CD4-positive, alpha-beta T cell treated with Interleukin-6 at 100 ng/mL for 8 hours (primary cell): ENCODE measurements around the gene LAMB2.
A peak's percentile ranks its signal among the peaks of the same experiment; 100 is the strongest.

ENCODE experiments used
- DNase-seq: peaks from one replicate; pipeline ENCODE4 v3.0.0-alpha.2; 2020; ENCODE audit warnings: mixed read lengths, low spot score

The LAMB2 gene

DNA sequence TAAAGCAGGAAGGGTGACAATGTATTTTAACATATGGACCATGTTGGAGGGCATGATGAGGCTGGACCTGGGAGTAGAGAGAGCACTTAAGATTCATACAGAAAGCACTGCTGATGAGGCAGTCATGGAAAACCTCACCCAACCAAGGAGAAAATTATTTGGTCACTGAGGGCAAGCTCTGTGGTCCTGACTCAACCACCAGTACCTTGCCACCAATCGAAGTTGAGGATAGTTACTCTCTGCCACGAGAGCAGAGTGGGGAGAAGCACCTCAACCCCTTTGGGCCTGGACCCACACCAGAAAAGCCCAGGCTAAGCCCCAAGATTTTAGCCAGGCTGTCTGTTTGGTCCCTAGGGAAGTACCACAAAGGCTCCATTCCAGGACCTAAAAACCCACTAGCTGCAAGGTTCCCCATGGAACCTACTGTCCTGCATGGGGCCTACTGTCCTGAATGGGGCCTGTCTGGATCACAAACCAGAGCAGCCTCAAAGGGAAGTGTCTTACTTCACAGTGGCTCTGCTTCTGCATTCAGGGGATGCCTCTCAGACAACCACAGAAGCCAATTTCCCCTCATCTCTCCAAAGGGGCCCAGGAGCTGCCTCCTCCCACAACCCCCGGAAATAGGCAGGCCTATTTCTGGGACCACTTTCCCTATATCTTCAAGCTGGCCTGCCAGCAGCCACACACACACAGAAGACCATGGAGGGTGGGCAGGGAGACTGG is 29.1 kb upstream of the LAMB2 start:
- no peak for DNase-seq

DNA sequence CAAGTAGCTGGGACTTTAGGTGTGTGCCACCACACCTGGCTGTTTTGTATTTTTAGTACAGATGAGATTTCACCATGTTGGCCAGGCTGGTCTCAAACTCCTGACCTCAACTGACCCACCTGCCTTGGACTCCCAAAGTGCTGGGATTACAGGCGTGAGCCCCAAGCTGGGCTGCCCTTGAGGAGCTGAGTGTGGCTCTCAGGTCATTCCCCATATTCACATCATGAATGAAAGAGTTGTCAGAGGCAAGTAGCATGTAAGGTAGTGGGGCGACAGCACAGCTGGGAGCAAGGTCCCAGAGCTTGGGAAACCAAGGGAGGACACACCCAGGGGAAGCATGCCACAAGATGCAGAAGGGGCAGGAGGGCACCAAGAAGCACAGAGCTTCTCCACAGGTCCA is 28.3 kb upstream of the LAMB2 start:
- no peak for DNase-seq

DNA sequence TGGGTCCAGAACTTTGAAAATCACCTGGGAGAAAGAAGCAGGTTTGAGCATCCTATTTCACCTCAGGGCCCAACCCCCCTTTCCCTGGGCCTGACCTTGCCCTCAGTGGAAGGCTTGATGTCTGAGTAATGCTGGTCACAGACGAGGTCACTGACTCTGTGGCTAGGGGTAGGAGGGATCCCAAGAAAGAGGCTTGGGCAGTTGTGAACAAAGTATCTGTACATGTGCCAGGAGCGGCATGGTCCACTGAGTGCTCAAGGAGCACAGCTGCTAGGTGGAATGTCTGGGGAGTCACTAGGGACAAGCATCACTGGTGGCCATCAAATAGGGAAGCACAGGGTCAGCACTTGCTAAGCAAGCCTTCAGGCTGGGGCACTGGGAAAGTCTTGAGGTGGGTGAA is 25.9 kb upstream of the LAMB2 start:
- DNase-seq, result no peak

DNA sequence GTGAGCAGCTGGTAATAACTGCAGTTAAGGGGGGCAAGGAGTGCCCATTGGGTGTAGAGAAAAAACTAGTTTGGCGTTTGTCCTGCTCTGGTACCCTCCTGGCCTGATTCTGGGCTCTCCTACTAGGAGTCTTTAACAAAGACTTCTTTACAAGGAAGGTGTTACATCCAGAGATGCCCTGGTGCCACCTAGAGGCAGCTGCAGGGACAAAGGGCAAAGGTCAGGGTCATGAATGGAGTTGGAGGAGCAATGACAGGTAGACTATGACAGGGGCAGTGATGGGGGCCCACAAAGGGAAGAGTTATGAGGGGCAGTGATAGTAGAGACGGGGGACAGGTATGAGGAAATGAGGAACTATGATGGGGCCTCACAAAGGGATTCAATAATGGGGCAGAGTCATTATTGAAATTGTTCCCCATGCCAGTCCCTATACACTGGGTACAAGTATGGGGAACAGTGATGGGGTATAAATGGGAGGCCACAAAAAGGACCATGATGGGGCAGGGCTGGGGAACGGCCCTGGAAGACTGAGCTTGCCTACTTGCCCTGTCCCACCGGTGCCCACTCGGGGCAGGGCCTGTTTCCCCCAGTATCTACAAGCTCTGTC is 25.4 kb upstream of the LAMB2 start:
- DNase-seq, result peak; percentile 67

DNA sequence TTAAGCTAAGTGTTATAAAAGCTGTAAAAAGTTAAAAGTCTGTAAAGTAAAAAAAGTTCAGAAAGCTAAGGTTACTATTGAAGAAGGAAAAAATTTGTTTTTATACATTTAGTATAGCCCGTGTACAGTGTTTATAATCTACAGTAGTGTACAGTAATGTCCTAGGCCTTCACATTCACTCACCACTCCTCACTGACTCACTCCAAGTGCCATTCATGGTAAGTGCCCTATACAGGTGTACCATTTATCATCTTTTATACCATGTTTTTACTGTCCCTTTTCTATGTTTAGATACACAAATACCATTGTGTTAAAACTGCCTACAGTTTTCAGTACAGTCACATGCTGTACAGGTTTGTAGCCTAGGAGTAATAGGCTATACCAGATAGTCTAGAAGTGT is 24.4 kb upstream of the LAMB2 start:
- DNase-seq, result no peak

DNA sequence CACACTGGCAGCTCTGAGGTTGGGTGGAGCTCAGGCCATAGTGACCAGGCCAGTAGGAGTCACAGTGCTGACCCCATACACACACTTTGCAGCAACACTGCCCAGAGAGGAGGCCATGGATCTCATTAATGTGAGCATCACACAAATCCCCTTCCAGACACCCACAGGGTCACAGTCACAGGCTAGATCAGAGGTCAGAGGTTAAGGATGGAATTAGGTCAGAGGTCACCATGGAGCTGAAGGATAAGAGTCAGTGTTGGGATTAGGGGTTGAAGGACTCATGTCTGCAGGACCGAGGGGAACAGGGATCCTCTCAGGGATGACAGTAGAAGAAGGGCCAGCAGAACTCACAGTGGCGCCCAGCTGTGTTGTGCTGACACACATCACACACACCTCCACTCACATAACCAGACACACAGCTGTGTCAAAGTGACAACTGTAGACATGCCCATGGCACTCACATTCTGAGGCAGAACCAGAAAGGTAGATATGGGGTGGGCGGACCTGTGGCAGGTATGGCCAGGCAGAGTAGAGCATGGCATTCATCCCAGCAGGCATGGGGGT is 20.6 kb upstream of the LAMB2 start:
- no peak for DNase-seq

DNA sequence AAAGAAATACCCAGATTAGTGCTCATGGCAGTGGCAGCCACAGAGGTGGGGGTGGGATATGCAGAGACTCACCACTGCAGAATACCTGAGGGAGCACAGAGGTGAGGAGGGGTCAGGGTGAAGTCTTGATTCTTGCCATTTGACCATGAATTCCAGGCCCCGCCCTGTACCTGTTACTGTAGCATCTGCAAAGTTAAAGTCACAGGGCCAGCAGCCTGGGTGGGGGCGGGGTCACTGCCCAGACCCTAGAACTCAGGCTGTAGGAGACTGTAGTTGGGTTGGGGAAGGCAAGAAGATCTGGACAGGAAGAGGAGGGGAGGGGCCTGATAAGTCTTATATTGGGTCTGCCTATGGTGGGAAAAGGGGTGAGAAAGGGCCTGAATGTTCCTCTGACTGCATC is 18.8 kb upstream of the LAMB2 start:
- DNase-seq, result no peak

DNA sequence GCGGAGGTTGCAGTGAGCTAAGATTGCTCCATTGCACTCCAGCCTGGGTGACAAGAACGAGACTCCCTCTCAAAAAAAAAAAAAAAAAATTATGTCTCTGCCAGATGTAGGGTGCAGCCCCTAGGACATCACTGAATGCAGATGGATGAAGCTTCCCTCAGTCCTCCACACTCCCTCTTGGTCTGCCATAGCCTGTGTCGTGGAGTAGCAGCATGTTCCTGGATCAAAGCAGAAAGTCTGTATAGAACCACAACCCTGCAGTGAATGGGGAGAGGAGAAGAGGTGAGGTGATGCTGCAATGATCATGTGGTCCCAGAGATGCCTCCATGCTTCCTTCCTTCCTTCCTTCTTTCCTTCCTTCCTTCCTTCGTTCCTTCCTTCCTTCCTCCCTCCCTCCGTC is 15.3 kb upstream of the LAMB2 start:
- DNase-seq, result no peak

DNA sequence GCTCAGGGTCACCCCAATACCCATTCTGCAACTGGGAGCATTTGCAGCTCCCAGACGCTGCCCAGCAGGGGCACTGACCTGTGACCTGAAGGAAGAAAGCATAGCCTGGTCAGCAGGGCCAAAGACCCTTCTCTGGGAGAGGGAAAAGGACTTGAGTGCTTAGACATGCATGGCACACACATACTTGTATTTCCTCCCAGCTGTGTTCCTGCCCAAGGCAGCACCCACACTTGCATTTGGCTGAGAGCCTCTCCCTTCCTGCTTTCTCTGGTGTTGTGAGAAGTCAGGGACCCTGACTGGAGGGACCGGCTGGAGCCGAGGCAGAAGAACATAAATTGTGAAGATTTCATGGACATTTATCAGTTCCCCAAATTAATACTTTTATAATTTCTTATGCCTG is 7.2 kb upstream of the LAMB2 start:
- DNase-seq, result no peak

DNA sequence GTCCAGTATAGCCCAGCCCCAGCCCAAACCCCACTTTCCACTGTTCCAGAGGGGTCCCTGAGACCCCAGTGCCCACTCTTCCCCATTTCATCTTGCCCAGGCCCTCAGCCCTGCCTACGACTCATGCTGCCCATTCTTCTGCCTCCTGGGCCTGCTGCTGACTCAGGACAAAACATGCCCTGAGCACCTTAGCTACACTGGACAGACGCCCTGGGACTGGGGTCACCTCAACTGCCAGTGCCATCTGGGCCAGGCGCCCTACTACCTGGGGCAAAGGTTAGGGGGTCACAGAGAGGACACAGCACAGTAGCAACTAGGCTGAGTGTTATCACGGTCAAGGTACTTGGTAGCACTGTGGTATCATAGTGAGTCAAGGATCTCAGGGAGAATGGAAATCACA is 2.6 kb upstream of the LAMB2 start:
- no peak for DNase-seq

DNA sequence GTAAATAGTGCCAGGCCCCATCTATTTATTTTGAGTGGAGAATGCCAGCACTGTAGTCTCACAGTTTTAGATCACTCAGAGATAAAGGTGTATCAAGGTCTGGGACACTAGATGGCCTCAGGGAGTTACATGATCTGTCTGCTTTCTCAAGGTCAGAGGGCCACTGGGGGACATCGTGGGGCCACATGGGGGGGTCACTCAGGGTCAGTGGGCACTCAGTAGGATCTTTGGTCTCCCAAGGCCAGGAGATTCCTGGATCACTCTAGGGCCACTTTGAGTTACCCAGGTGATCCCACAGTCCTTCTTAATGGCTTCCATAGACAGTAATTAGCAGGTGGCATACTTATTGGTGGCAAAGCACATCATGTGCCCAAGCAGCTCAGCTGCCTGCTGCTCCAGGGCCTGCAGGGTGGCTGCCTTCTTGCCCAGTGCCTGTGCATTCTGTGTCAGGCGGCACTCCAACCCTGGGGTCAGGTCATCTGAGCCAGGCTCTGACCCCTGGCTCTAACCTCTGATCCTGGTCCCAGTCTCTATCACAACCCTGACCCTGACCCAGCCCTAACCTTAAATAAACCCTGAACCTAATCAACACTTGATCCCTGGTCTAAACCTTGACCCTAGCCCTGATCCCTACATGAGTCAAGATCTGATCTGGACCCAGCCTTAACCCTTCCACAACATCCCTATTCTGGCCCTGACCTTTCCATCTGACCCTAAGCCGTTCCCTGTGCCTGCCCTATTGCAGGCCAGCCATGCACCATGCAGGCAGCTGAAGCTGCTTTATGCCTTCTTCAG is 1.8 kb upstream of the LAMB2 start:
- no peak for DNase-seq

DNA sequence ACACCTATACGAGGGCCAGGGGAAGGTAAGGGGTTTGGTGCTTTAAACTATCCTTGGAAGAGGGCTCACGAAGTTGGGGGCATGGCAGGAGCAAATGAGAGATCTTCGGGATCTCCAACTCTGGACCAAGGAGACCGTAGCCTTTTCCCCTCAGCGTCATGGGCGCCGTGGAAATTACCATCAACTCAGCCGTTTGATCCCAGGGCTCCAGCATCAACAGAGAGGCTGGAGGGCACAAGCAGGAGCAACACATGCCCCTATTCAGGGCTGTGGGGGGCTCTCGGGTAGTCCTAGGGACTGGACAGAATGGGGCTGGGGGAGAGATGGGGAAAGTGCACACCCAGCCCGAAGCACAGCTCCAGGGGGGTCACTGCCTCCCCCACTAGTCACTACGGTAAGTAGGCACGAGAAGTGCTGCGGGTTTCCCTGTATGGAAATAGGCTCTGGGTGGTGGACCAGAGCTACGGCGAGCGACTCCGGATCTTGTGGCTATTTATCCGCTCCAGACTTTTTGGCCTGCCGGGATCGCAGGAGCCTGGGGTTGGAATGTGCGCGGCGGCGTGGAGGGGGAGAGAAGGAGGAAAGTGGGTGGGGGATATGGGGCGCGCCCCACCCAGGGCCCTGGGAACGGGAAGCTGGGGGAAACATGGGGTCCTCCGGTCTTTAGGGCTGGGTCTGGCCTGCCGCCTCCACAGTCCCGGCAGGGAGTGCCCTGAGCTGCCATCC is 539 bp upstream of the LAMB2 start:
- DNase-seq, result no peak

DNA sequence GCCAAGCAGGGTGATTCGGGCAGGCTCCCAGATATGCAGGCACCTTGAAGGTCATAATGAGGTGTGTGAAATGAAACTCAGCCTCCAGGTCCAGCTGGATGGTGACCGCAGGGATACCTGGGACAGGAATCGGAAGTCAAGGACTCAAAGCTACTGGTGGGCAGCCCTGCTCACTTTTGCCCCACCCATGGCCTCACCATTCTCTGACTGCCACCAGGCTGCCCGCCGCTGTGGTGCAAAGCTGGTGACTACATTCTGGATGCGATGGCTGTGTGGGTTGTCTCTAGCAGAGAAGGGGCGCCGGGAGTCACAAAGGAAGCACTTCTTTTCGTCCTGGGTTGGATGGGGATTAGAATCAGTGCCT is 795 bp downstream of the LAMB2 start:
- DNase-seq, result no peak

DNA sequence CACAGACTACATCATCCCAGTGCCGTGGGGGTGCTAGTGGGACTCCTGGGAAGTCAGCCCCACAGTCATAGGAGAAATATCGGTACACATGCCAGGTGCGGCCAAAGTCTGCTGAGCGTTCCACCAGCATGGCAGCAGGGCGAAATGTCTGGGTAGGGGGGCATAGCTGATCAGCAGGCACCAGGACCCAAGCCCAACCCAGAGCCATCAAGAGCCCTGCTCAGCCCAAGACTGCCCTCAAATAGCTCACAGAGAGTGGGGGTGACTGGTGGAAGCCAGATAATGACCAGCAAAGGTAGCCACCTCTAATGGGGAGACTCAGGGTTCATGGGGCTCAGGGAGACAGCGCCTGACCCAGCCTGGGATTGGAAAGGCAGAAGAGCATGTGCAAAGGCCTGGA is 1.3 kb downstream of the LAMB2 start:
- DNase-seq, result no peak

DNA sequence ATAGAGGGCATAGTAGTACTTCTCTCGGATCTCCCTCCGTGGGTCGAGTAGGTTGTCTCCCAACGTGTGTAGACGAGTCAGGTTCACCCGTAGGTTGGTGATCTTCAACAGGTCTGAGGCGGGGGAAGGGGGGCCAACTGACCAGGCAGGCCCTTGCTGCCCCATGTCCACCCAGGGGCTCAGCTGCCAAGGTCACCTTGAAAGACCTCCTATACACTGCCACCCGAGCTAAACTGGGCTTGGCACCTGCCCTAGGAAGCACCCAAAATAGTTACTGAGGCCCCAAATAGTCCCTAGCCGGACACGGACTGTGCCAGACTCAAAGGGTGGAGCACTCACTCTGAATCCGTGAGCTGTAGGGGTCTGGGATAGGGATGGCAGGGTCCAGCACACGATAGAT is 1.8 kb downstream of the LAMB2 start:
- no peak for DNase-seq

DNA sequence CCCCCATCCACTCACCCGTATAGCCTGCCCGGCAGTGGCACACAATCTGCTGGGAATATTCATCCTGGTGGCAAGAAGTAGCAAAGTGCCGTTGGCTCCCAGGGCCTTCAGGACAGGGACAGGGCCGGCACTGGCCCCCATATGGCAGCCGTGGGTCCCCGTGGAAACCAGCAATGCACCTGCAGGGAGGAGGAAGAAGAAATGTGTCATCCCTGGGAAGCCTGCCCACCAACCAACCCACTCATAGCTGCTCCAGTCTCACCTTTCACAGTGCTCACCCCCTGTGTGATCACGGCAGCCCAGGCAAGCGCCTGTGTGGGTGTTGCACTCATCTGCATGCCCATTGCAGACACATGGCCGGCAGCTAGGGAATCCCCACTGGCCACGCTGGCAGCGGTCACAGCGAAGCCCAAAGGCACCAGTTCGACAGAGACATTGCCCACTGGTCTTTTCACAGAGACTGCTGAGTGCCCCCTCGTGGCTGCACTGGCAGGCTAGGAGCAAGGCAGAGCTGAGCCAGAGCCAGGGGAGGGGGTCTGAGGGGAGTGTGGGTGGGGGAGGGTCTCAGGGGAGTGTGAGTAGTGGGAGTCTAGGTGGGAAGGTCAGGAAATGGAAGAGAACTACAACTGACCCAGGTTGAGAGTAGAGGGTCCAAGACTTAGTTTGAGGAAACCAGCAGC is 7.7 kb downstream of the LAMB2 start:
- no peak for DNase-seq

DNA sequence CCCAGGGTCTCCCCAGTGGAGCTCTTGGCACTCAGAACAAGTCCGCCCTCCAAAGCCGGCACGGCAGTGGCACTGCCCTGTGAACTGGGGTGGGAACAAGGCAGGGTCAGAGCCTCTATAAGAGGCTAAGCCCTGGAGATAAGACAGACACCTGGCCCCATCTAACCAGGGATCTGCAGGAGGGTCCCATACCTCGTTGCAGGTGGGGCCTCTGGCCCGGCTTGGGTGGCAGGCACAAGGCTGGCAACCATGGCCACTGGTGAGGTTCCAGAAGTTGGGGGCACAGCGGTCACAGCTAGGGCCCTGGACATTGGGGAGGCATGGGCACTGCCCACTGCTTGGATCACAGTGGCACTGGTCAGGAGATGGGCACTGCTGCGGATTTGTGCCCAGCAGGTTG is 8.6 kb downstream of the LAMB2 start:
- DNase-seq, result no peak

DNA sequence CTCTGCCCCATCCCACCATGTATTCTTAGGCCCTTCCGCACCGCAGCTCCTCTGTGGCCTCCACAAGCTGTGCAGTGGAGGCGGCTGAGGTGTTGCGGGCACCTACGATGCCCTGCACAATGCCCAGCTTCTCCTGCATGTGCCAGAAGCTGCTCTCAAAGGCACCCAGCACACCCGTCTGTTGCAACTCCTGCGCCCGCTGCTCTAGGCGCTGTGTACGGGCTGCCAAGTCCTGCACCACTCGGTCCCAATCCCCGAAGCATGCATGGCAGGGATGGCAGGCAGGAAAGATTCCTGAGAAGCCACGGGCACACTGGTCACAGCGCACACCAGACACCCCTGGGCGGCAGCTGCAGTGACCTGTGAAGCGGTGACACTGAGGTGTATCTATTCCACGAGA is 9.2 kb downstream of the LAMB2 start:
- DNase-seq, result no peak

DNA sequence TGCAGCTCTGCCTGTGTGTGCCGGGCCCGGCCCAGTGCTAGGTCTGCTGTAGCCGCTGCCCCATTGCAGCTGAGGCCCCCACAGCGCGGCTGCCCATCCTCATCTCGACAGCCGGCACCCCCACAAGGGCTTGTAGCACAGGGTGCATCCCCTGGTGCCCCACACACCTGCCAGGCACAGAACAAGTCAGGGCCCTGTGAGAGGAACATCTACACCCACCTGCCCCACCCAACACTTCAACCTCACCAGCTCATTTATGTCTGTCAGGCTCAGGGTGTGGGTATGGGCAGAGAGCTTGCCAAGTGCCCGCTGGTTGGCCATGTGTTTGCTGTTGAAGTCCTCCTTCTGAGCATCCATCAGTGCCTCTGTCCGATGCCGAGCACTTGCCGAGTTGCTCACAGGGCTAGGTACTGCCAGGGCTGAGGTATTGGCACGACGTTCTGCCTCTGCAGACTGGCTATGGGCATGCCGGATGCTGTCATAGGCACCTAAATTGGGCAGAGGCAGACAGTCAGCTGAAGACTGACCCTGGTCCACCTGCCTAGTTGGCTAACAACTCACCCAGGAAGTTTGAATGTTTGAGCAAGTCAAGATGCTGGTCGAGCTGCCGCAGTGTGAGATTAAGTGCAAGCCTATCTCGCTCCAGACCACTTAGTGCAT is 9.8 kb downstream of the LAMB2 start:
- no peak for DNase-seq

DNA sequence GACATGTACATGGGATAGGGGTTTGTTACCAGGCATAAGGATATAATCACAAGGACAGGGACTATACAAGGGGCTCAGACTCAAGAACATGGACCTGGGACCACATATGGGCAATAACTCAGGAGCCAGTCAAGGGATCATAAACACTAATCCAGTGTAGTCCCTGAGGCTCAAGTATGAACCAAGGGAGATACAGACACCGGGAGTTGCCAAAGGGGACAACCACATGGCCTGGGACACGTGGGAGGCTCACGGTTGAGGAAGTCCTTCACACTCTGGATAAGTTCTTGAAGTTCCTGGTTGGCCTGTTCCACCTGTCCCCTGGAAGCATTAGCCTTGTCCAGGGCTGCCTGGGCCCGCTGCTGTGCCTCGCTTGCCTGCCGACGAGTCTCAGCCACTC is 10.4 kb downstream of the LAMB2 start:
- no peak for DNase-seq

DNA sequence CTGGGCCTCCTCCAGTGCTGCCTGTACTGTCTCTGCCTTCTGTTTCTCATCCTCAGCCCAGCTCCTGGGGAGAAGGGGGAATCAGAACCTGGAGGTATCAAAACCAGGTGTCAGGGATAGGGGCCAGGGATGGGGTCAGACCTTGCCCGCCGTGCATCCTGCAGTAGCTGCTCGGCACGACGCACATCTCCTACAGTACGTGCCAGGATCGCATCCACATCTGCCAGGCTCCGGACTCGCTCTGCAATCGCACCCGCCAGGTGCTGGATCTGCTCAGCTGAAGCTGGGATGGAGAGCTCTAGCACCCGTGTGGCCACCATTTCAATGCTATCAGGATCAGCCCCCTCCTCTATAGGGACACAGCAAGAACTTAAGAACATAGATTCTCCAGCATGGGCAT is 10.8 kb downstream of the LAMB2 start:
- no peak for DNase-seq
